NCI-H146 treated with DMSO at 0.1 percent for 48 hours (cell line): ENCODE data around the gene C13orf46.

Experiments
- DNase-seq: peaks from one replicate; lab custom pipeline; 2025; ENCODE audit not compliant: unreplicated experiment; lab: John Stamatoyannopoulos, UW

Gene C13orf46

DNA sequence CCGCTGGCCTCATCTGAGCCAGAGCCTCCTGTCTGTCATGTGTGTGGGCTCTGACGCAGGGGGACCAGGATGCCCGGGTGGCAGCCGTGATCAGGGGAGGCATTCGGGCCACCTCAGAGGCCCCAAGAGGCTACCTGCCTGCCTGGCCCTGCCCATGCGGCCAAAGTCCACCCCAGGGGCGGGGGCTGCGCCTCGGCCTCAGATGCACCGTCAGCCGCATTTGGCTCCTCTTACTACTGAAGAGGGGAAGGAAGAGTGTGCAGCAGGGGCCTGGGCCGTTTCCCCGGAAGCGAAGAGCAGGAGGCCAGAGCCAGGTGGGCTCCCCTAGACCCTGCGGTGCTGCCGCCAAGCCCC lies 34.0 kb downstream of the C13orf46 start:
- DNase-seq: no peak

DNA sequence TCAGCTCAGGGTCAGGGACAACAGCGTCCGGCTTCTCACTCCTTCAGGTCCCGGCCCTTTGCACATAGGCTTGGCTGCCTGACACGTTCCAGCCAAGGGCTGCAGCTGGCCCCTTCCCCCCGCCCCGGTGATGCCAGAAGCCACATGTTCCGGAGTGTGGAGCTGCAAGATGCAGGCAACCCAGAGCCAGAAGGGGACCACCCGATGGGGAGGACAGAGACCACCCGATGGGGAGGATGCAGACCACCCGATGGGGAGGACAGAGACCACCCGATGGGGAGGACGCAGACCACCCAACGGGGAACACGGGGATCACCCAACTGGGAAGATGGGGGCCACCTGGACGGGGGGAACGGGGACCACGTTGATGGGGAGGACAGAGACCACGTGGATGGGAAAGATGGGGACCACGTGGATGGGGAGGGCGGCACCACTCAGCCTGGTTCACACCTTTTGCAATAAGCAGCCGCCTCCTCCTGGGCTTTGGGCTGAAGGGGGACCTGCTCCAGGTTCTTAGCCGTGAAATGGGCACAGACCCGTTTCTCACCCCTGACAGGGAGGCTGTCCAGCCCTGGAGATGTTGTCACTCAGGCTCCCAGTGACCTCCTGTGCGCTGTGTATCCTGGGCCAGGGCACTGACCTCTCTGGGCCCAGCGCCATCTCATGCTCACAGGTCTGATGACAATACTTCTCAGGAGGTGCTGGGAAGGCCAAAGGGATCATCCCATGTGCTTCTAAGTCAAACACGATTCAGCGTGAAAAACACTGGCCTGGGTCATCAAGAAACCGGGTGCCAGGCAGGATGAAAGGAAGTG lies 34.5 kb downstream of the C13orf46 start:
- no peak for DNase-seq

DNA sequence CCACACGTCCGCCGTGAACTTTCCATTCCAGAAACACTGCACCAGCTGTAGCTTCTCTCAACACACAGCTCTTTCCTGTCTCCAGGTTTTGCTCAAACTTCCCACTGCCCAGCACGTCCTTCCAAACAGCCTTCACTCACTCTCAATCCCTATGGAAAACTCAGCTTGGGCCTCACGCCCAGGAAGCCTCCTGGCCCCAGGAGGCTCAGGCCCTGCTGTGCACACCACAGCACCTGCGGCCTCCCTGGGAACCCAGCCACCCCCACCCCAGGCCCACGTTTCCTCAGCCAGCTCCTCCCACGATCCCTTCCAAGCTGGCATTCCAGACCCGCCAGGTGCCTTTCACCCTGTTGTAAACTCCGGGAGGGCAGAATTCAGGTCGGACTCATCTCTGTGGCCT lies 35.2 kb downstream of the C13orf46 start:
- DNase-seq: peak; percentile 62

DNA sequence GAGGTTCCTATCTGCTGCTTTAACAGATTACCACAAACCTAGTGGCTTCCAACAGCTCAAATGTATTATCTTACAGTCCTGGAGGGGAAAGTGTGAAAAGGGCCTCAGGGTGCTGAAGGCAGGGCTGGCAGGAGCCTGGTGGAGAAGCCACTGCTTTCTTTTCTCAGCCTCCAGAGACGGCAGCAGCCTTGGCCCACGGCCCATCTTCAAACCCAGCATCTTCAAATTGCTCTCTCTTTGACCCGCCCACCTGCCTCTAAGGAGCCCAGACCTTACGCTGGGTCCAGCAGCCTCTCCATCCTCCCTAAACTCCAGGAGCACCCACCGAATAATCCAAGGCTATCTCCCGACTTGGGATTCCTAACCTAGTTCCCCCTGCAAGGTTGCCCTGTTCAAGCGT lies 35.6 kb downstream of the C13orf46 start:
- DNase-seq: no peak

DNA sequence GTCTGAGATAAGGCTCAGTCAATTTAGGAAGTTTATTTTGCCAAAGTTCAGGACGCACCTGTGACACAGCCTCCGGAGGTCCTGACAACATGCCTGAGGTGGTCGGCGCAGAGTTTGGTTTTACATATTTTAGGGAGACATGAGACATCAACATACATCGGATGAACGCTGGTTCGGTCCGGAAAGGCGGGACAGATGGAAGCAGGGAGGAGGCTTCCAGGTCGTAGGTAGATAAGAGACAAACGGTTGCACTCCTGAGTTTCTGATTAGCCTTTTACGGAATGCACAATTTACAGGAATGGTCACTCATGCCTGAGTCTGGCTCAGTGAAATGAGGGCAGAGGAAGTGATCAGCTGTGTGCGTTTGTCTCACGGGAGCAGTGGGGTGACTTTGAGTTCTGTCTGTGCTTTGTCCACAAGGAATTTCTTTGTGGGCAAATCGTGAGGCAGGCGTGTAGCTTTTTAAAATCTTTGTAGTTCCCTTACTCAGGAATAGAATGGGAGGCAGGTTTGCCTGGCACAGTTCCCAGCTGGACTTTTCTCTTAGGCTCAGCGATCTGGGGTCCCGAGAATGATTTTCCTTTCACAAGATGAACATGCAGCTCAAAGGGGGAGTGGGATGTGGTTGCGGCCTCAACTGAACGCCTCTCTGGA lies 36.2 kb downstream of the C13orf46 start:
- DNase-seq: no peak

DNA sequence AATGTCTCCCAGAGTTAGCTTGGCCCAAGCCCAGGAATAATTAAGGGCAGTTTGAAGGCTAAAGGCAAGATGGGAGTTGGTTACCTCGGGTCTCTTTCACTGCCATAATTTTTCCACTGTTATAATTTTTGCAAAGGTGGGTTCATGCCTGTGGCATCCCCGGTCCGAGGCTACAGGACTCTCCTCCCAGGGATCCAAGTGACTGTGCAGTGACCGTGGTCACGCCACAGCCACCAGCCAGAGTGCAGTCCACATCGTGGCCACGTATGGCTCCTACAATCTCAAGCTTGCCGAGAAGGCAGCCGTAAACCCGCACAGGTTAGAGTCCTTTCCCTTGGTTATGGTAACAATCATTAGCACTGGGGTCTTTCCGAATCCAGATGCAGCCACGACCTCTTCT lies 36.8 kb downstream of the C13orf46 start:
- DNase-seq: no peak

DNA sequence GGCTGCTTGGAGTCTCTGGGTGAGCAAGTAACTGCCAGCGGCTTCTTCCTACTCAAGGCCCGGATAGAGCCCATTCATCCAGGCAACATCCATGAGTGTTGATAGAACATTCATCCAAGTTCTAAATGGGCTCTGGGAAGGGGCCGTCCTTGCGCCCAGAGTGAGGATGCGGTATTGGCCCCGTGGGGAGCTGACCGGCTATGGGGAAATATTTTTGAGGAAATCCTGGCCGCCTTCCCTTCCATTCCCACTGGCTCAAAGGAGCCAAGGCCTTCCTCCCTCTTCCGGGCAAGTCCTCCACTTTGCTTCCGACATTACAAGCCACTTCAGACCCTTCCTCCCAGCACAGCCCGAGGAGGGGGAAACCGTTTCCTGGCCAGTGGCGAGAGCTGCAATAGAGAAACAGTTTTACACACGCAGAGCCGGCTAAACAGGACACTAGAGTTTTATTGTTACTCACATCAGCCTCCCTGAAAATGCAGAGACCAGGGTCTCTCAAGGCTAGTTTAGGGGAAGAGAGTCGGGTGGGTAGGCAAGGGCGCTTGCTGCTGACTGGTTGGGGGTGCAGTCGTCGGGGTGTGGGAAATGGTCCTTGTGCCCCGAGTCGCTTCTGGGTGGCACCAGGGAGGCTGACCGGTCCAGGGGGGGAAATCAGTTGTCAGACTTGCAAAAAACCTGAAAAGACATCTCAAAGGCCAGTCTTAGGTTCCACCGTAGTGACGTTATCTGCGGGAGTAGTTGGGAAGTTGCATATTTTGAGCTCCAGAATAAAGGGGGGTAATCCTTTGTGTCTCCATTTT lies 37.5 kb downstream of the C13orf46 start:
- DNase-seq: no peak

DNA sequence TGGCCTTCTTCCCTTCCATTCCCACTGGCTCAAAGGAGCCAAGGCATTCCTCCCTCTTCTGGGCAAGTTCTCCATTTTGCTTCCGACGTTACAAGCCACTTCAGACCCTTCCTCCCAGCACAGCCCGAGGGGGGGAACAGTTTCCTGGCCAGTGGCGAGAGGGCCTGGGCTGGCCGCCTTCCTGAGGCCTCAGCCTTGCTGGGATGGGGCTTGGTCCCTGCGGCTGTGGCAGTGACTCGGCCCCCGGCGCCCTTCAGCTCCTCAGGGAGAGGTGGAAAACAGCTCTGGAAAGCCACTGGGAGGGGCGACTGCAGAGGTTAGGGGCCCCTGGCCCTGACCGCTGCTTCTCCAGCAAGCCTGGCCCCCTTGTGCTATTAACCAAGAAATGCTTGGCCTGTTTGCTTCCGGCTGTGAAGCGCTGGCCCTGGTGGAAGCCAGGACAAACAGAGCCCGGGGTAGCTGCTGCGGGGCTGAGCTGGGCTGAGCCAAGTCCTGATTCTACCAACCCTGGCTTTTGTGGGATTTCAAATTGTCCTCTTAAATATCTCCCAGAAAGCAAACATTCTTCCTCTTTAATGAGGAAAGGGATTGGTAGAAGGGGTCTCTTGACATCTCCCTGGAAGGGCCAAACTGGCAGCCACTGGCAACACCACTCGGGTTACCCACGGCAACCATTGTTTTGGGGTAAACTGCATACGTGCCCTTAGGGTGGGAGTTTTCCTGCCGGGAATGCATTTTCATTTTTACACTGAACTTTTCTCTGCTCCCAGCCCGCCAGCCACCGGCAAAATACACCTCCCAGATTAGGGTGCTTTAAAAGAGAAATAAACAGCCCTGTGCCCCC lies 38.7 kb downstream of the C13orf46 start:
- DNase-seq: no peak

DNA sequence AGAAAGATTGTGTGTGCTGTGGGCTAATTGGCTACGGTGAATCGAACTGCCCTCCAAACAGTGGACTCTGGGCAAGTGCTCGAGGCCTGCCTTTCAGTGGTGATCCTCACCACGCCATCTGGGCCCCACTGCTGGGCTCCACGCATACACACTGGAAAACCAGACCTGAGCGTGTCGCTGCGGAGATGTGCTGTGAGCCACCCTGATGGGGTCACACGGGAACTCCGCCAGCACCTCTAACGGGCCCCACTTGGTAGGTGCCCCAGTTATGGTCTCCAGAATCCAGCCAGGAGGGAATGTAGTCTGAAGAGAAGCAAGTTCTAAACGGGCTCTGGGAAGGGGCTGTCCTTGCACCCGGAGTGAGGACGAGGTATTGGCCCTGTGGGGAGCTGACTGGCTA lies 39.3 kb downstream of the C13orf46 start:
- no peak for DNase-seq

DNA sequence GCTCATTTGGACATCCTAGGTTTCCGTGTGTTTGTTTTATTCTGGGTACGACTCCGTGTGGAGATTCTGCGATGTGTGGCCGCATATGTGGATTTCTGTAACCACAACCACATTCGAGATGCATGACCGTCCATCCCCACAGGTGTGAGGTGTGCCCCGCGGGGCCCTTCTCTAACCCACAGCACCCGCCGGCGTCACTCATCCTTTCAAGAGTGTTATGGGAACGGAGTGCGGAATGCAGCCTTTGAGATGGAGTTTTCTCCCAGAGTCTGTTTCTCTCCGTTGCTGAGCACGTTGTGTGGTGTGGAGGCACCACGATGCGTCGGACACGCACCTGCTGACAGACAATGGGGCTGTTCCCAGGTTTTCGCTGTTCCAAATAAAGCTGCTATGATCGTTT lies 40.0 kb downstream of the C13orf46 start:
- no peak for DNase-seq

DNA sequence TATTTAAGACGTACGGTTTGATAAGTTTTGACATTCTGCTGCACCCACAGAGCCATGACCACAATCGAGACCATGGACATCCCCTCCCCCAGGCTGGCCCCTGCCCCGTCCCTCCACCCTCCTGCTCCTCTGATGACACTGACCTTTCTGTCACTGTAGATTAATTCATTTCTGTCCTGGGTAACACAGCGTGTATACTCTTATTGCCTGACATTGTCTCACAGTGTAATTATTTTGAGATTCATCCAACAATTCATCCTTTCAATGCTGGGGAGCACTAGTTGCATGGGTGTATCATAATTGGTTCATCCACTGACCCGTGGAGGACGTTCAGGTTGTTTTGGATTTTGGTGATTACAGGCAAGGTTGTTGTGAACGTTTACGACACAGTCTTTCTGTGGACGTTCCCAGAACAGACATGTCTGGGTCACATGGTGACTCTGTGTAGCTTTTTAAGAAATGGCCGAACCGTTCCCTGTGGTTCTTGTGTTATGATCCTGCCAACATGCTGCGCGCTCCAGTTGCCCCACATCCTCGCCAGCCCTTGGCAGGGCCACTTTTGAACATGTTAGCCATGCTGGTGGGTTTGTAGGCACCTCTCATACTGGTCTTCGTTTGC lies 41.9 kb downstream of the C13orf46 start:
- DNase-seq: no peak

DNA sequence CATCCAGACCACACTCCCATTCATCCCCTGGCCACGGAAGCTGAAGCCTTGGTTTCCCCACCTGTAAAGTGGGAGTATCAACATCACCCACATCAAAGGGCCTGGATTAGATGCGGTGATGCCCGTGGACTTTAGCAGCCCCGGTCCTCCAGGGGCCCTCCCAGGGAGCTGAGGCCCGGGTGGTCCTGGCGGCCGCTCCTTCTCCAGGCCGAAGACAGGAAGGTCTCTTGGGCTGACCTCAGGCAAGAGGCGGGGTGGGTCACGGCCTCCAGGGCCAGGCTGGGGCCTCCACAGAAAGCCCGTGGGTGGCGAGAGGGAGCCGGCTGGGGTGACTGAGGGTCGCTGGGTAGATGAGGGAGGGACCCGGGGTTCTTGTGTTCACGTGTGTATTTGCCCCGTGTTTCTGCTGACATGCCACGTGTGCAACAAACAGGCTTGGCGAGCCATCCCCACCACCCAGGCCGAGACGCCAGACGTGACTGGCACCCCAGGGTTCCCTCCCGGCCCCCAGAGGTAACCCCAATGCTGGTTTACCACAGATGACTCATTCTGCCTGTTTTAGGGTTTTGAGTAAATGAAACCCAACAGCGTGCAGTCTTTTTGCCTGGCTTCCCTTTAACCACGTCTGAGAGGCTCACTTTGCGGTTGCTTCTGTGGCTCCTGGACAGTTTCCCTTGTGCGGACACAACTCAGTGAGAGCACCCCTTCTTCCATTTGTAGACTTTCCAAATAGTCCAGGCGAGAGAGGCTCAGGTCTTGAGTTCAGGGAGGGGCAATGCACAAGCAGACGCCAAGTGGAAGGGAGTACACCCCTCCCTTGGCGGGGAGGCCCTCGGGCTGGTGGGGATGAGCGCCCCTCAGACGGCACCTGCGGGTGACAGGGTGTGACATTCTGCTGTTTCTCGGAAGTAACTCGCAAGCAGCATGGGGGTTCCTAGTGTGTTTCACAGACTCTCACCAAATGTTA lies 42.9 kb downstream of the C13orf46 start:
- DNase-seq: no peak

DNA sequence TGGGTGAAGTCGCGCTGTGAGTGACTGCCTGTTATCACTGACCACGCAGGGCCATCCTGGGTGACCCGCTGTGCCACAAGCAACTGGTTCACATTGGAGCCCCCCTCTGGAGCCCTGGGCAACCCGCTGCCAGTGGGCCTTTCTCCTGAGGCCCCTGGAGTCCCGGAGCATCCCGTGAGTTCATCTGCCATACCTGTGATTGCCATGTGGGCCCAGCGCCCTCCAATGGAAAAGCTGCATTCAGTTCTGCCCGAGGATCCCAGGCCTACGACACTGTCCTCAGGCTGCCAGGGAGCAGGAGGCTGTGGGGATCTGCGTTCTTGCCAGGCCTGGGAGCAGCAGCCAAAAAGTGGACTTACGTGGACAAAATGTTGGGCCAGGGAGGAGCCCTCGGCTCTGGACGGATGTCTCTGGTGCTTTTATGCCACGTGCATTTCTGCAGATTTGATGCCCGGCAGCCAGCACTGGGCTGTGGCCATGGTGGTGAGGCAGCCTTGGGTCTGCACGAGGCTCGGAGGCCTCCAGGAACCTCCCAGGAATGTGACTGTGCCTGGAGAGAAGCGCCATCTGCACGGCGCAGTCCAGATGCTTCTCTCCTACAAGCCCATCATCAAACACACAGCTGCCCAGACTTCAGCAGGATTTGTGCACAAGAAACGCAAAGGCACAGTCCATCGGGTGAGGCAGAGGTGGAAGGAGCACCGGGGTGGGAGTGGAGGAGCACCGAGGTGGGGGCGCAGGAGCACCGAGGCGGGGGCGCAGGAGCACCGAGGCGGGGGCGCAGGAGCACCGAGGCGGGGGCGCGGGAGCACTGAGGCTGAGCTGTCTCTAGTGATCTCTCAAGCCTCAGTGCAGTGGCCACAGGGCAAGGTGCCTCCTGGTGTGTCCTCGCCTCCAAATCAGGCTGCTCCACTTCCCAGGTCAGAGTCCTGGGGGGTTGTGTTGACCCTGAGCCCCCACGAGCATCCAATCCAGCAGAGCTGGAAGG lies 44.0 kb downstream of the C13orf46 start:
- DNase-seq: no peak

DNA sequence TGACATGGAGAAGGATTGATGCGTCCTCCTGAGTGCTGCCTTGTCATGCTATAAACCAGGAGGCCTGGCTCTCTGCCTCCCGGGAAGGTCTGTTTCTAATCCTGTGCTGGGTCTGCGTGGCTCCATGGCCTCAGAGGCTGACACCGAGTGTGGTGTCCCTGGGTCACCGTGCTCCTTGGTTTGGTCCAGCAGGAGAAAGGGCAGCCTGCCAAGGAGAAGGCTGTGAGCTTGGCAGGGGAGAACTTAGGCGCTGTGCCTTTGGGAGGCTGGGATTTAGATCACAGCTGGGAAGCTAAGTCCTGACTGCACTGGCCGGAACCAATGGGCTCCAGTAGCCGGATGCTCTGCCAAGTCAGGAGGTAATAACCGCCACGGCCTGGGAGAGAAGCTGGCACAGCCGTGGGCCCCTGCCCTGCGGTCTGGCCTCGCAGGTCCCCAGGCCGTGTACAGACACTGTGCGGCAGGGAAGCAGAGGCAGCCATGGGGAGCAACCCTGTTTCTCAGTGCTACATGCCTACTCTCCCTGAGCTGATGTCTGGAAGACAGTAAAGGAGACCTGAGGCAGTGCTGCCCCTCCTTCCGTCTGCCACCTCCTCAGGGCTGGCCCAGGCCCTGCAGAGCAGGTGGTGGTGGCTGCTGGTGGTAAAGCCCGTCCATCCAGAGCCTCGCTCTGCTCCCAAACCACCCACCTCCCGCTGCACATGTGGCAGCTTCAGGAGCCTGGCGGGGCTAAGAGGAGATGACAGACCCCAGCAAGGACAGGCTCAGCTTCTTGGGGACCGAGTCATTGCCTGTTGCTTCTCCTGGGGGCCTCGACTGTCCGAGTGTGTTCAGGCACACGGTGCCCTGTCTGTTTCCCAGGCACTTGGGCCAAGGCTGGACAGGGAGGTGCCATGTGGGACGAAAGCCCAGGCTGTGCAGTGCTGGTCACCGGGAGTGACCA lies 44.9 kb downstream of the C13orf46 start:
- no peak for DNase-seq

DNA sequence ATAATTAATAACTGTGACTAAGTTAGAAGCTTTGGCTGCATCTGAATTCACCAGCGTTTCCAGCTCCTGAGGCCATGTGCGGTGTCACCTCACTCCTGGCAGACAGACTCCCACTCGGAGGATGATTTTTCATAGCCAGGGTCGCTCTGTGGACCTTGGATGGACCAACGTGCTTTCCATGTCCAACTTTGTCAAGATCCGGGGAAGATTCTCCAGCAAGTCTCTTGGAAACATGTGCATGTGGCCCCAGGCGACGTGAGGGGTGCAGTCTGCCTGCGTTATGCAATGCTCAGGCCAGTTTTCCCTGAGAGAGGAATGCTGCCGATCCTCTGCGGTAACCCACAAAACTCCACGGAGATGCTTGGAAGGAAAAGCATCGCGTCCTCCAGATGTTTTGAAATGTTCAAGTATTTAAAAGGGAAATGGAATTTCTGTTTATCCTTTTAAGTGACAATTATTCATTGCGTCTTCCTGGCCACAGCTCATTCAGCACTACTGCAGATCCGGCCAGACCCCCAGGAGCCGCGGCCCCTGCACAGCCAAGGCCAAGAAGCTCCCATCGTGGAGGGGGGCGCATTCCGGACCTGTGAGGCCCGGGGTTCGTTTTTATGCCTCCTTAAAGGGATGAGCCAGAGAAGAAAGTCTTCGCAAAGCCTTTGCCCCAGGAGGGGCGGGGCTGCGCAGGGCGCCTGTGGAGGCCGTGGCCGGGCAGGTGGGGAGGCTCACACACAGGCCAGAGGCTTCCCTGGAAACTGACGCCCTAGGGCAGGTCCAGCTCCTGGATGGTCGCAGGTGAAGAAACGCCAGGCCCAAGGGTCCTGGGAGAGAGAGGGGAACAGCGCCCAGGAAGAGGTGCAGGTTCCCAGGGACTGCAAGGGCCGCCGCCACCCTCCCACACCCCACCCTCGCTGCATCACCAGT lies 46.0 kb downstream of the C13orf46 start:
- no peak for DNase-seq
